Body of pancreas (tissue), 4 donors: ENCODE data around the gene DAB2IP. TPM values are rescaled to one million over a fixed set of nuclear protein-coding genes. Genes with fewer than 3 reads are reported as not detected.
"Not testable (repeated sequence)": the region's sequence is repeated elsewhere in the genome, so short reads cannot be mapped to it uniquely, and the experiment has no call there.

Experiments
- ATAC-seq: fragments of 150-250 bp; one replicate; pipeline ENCODE4 v1.9.1; 2016
- DNase-seq, 4 donors: peaks; one replicate each; pipeline ENCODE4 v3.0.0-alpha.2; 2019
- H3K27ac ChIP-seq, 4 donors: fragments of 200-600 bp; sonication (generic); 1 replicate in 3 of 4; 2 replicates in 1 of 4; pipeline versions ENCODE4 v1.5.1 to v1.6.1; 2016 to 2019; ENCODE audit warnings: mild to moderate bottlenecking in 1 of 4, mixed read lengths in 1 of 4, moderate library complexity in 1 of 4
- H3K27me3 ChIP-seq, 2 donors: fragments of 200-600 bp; sonication (generic); one replicate each; pipeline ENCODE4 v1.6.0; 2016; ENCODE audit warnings: mild to moderate bottlenecking in 1 of 2
- H3K36me3 ChIP-seq, 2 donors: fragments of 200-600 bp; sonication (generic); replicated peaks in 1 of 2; 2 replicates each; pipeline ENCODE4 v1.5.1; 2016; ENCODE audit warnings: low read depth in 2 of 2; ENCODE audit not compliant: insufficient read depth in 1 of 2
- H3K4me1 ChIP-seq: fragments of 200-600 bp; sonication (generic); one replicate; pipeline ENCODE4 v1.6.0; 2016
- H3K4me3 ChIP-seq, 2 donors: fragments of 200-600 bp; sonication (generic); 1 replicate in 1 of 2; 2 replicates in 1 of 2; pipeline ENCODE4 v1.5.1; 2016 to 2019
- H3K9me3 ChIP-seq, 3 donors: fragments of 200-600 bp; sonication (generic); 1 replicate in 2 of 3; 2 replicates in 1 of 3; pipeline ENCODE4 v1.5.1; 2016
- POLR2A ChIP-seq, 3 donors: fragments of 450-650 bp; IDR thresholded peaks; one replicate each; pipeline ENCODE4 v1.6.1; 2016; ENCODE audit warnings: antibody characterized with exemption in 3 of 3, mild to moderate bottlenecking in 2 of 3
- WGBS, 2 donors: methylation state at CpG; one replicate each; pipeline ENCODE4 v1.1.5; 2017; 5-methylcytosine and 5-hydroxymethylcytosine counted together
- intact Hi-C: fragments of 100-400 bp; cut with DNase I; formaldehyde crosslinking; loops from one replicate; pipeline ENCODE4 v1.15.1; 2023
- total RNA-seq, 2 donors: library from RNA; depleted of rRNA; stranded (reverse); fragments of >200 nt; gene quantifications; one replicate each; pipeline ENCODE4 v1.1.0, GENCODE V29; 2016
- TF ChIP-seq, protein P1 (sequence below), 7 experiments: fragments of 450-650 bp in 4 of 7; fragments of 200-600 bp in 3 of 7; sonication (generic) in 3 of 7; IDR thresholded peaks; one replicate each; pipeline ENCODE4 v1.5.1; 2016 to 2019; ENCODE audit warnings: antibody characterized with exemption in 7 of 7

The DAB2IP gene
- total RNA-seq, 2 donors from 2014 or later = 25.2 to 34.9 TPM

DNA sequence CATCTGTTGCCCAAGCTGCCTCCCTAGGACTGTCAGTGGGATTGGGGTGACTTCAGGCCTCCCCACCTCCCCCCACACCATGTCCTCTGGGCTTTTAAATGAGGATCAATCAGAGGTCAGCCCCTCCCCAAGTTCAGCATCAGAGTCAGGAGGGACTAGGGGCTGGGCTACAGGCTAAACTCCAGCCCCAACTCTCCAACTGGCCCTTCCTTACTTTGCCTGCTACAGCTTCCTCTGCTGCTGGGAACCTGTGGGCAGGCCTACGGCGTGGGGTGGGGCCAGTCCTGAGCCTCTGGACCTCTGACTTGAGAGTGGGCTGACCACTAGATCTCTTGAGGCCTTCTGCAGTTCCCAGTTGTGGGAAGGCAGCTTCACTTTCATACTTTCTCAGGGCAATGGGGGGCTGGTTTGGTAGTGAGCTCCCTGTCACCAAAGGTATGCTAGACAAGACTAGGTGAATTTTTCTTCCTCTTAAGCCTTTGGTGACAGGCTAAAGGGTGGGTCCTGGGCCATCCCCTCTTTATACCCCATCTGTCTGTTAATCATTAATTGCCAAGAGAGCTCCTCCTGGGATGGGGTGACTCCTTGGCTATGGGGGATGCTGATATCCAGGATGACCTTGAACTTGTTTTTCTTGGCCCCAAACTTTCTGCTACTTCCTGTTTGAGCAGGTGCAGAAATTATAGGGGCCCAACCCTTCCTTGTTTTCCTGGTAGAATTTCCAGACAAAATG, 10.8 kb upstream of the DAB2IP start:
- no peaks in the 10 kb centered on the region for H3K9me3 ChIP-seq
- TF ChIP-seq POLR2A (IDR thresholded peaks at IDR 0.05) = no peak
- TF ChIP-seq, protein P1, sequence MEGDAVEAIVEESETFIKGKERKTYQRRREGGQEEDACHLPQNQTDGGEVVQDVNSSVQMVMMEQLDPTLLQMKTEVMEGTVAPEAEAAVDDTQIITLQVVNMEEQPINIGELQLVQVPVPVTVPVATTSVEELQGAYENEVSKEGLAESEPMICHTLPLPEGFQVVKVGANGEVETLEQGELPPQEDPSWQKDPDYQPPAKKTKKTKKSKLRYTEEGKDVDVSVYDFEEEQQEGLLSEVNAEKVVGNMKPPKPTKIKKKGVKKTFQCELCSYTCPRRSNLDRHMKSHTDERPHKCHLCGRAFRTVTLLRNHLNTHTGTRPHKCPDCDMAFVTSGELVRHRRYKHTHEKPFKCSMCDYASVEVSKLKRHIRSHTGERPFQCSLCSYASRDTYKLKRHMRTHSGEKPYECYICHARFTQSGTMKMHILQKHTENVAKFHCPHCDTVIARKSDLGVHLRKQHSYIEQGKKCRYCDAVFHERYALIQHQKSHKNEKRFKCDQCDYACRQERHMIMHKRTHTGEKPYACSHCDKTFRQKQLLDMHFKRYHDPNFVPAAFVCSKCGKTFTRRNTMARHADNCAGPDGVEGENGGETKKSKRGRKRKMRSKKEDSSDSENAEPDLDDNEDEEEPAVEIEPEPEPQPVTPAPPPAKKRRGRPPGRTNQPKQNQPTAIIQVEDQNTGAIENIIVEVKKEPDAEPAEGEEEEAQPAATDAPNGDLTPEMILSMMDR (IDR thresholded peaks at IDR 0.05) = no peak
- no peaks in the 10 kb centered on the region for H3K27me3 ChIP-seq
- H3K4me3 ChIP-seq = no peak overlapping the region
- ATAC-seq (no peak), DNase-seq (no peak)
- no peaks in the 10 kb centered on the region for H3K36me3 ChIP-seq
- whole genome bisulfite sequencing, 2 donors = 52 to 93% methylated on average over 2 of the region's 2 CpGs
- peaks cover 52% of the 10 kb centered on the region for H3K4me1 ChIP-seq
- H3K27ac ChIP-seq = peak overlapping the region in 3 of 4 donors; percentile 22 to 45 (median 38)
- intact Hi-C loops = no loop called here

DNA sequence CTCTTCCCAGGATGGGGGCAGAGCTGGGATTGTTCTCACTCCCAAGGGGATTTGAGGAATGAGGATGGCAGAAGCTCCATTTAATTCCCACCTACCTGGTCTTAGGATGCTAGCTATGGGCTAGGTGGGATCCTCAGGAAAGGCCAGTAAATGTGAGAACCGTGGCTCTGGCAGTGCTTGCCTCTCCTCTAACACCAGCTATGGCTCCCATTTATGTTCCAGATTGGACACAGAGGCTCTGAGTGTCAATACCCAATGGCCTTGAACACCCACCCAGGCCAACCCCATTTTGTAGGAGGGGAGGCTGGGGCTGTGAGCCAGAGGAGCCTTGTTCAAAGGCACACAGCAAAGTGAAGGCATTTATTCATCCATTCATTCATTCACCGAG, 10.2 kb upstream of the DAB2IP start:
- ATAC-seq = no peak
- Histone ChIP-seq H3K9me3 (no peaks in the 10 kb centered on the region), H3K27me3 (no peaks in the 10 kb centered on the region), H3K4me1 (peaks cover 51% of the 10 kb centered on the region), H3K4me3 (no peak overlapping the region), H3K36me3 (no peaks in the 10 kb centered on the region), H3K27ac (peak overlapping the region in 2 of 4 donors; percentile 38 to 45)
- DNase-seq = no peak
- intact Hi-C loops = no loop called here
- TF ChIP-seq POLR2A (IDR thresholded peaks at IDR 0.05) = no peak
- 85 to 88% methylated on average over 1 to 2 of the region's 2 CpGs for WGBS, 2 donors

DNA sequence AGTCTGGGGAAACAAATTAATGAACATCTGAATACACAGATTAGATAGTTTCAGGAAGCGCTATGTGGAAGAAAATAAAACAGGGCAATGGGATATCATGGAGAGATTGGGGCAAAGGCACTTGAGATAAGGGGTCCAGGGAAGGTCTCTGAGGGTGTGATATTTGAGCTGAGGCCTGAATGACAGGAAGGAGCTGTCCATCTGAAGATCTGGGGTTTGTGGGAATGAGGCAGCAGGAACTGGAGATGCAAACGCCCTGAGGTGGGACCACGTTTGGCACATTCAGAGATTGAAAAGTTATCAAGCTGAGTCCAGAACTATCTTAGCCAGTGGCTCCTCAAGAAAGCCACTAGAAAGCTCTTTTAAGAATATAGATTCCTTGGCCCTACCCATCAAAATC, 8.7 kb upstream of the DAB2IP start:
- peaks cover 36% of the 10 kb centered on the region for H3K4me1 ChIP-seq
- no peak overlapping the region for H3K4me3 ChIP-seq
- 73 to 81% methylated on average over 3 of the region's 3 CpGs for WGBS, 2 donors
- DNase-seq = no peak
- H3K36me3 ChIP-seq = no peaks in the 10 kb centered on the region
- no peak overlapping the region for H3K27ac ChIP-seq
- intact Hi-C loops = no loop called here
- H3K9me3 ChIP-seq = no peaks in the 10 kb centered on the region
- no peak for ATAC-seq
- H3K27me3 ChIP-seq = no peaks in the 10 kb centered on the region
- TF ChIP-seq POLR2A (IDR thresholded peaks at IDR 0.05) = no peak
- TF ChIP-seq, protein P1 (IDR thresholded peaks at IDR 0.05) = no peak

DNA sequence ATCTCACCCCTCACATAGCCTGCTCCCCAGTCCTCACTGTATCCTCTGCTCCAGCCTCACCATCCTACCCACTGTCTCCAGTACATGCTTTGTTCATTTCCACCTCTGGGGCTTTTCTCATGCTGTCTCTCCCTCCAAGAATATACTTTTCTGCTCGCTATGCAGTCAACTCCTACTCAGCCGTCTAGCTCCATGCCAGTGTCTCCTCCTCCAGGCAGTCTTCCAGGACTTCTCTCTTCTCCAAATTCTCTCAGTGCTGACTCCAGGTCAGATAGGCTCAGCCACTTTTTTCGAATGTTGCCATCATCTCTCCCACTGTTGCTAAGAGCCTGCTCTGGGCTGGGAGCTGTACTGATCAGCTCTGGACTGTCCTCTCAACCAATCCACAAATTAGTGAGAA, 8.0 kb upstream of the DAB2IP start:
- intact Hi-C loops = no loop called here
- Histone ChIP-seq H3K27ac (no peak overlapping the region), H3K36me3 (no peaks in the 10 kb centered on the region), H3K4me3 (no peak overlapping the region), H3K4me1 (peaks cover 30% of the 10 kb centered on the region), H3K27me3 (no peaks in the 10 kb centered on the region), H3K9me3 (no peaks in the 10 kb centered on the region)
- TF ChIP-seq POLR2A (IDR thresholded peaks at IDR 0.05) = no peak
- TF ChIP-seq, protein P1 (IDR thresholded peaks at IDR 0.05) = no peak
- ATAC-seq (no peak), DNase-seq (no peak)
- 78 to 92% methylated on average over 3 of the region's 3 CpGs for WGBS, 2 donors

DNA sequence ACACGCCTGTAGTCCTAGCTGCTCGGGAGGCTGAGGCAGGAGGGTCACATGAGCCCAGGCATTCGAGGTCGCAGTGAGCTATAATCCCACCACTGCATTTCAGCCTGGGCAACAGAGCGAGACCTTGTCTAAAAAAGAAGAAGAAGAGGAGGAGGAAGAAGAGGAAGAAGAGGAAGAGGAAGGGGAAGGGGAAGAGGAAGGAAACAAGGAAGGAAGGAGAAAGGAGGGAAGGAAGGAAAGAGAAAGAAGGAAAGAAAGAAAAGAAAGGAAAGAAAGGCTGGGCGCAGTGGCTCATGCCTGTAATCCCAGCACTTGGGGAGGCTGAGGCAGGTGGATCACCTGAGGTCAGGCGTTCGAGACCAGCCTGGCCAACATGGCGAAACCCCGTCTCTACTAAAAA, 7.4 kb upstream of the DAB2IP start:
- H3K4me3 ChIP-seq, DNase-seq, ATAC-seq, intact Hi-C loops, H3K36me3 ChIP-seq, H3K27me3 ChIP-seq, H3K9me3 ChIP-seq: not testable (repeated sequence)
- WGBS, 2 donors = 93 to 95% methylated on average over 10 of the region's 10 CpGs
- H3K4me1 ChIP-seq = peaks cover 30% of the 10 kb centered on the region
- peak overlapping the region in 2 of 4 donors; percentile 67 to 83 for H3K27ac ChIP-seq

DNA sequence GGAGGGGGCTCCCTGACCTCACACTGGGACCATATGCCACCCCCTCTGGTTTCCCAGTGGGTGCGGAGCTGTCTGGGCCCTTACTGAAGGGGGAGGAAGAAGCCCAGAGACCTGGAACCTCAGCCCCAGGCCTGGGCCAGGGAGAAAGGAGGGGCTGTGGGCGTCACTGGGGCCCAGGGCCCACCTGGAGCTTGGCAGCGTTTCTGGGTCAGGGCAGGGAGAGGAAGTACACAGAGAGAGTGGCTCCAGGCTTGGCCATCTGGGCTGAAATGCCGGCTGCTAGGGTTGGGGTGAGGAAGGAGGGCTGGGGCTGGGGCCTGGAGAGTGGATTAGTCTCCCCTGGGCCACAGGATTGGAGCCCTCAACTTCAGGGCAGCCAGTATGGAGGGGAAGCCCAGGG, 6.4 kb upstream of the DAB2IP start:
- DNase-seq (peak; percentile 57 to 79 (median 74)), ATAC-seq (peak; percentile 90)
- TF ChIP-seq, protein P1 (IDR thresholded peaks at IDR 0.05) = no peak
- peak in 1 of 3 donors; percentile 22 for TF ChIP-seq POLR2A (IDR thresholded peaks at IDR 0.05)
- Histone ChIP-seq H3K4me3 (no peak overlapping the region), H3K27me3 (no peaks in the 10 kb centered on the region), H3K27ac (peak overlapping the region; percentile 36 to 83 (median 62)), H3K36me3 (no peaks in the 10 kb centered on the region), H3K9me3 (no peaks in the 10 kb centered on the region), H3K4me1 (peaks cover 35% of the 10 kb centered on the region)
- intact Hi-C loops = no loop called here
- WGBS, 2 donors = 24 to 30% methylated on average over 3 to 4 of the region's 4 CpGs
